Prostate gland (tissue), 2 donors: ENCODE results near the gene C2orf68. TPM values are rescaled to one million over a fixed set of nuclear protein-coding genes. Genes with fewer than 3 reads are reported as not detected.

Experiments used
- DNase-seq: peaks from one replicate; pipeline ENCODE4 v3.0.0-alpha.2; 2019; ENCODE audit warnings: low spot score
- H3K27ac ChIP-seq, 2 donors: fragments of 200-600 bp; sonication (generic); 2 replicates each; pipeline ENCODE4 v1.5.1; 2017 to 2019
- H3K27me3 ChIP-seq: fragments of 200-600 bp; sonication (generic); replicated peaks from 2 replicates; pipeline ENCODE4 v1.5.1; 2019; ENCODE audit not compliant: insufficient read depth
- H3K36me3 ChIP-seq, 2 donors: fragments of 200-600 bp; sonication (generic); 1 replicate in 1 of 2; 2 replicates in 1 of 2; pipeline versions ENCODE4 v1.5.1 to v1.8.1; 2017 to 2019
- H3K4me1 ChIP-seq: fragments of 200-600 bp; sonication (generic); replicated peaks from 2 replicates; pipeline ENCODE4 v1.5.1; 2019
- H3K4me3 ChIP-seq, 2 donors: fragments of 200-600 bp; sonication (generic); 2 replicates each; pipeline ENCODE4 v1.5.1; 2017 to 2019
- H3K9me3 ChIP-seq: fragments of 200-600 bp; sonication (generic); 2 replicates; pipeline ENCODE4 v1.5.1; 2017
- CTCF ChIP-seq, 4 experiments: fragments of 200-600 bp in 2 of 4; fragments of 450-650 bp in 2 of 4; sonication (generic) in 2 of 4; IDR thresholded peaks; 1 replicate in 3 of 4; 2 replicates in 1 of 4; pipeline ENCODE4 v1.5.1; 2016 to 2019; ENCODE audit warnings: antibody characterized with exemption in 4 of 4, mild to moderate bottlenecking in 2 of 4, moderate library complexity in 2 of 4
- POLR2A ChIP-seq: fragments of 450-650 bp; IDR thresholded peaks from one replicate; pipeline ENCODE4 v1.6.1; 2016; ENCODE audit warnings: antibody characterized with exemption, mild to moderate bottlenecking
- POLR2AphosphoS5 ChIP-seq: sonication (generic); formaldehyde crosslinking; IDR thresholded peaks from one replicate; pipeline ENCODE4 v1.6.1; 2017; ENCODE audit warnings: antibody characterized with exemption
- WGBS: methylation state at CpG from one replicate; pipeline ENCODE4 v1.1.5; 2018; 5-methylcytosine and 5-hydroxymethylcytosine counted together
- intact Hi-C: fragments of 100-400 bp; cut with DNase I; formaldehyde crosslinking; loops from one replicate; pipeline ENCODE4 v1.14.2; 2022
- total RNA-seq, 2 donors: library from RNA; depleted of rRNA; stranded (reverse); fragments of >200 nt; gene quantifications; one replicate each; pipeline ENCODE4 v1.1.0, GENCODE V29; 2016

The C2orf68 gene
- total RNA-seq, 2 donors from 2014 or later, result 16.1 to 26.1 TPM

- Histone ChIP-seq H3K27ac (peak overlapping the region; percentile 45 to 46), H3K4me1 (peaks cover 8% of the 10 kb centered on the region), H3K4me3 (no peak overlapping the region), H3K36me3 (no peaks in the 10 kb centered on the region), H3K27me3 (no peaks in the 10 kb centered on the region), H3K9me3 (no peaks in the 10 kb centered on the region)
- TF ChIP-seq CTCF (IDR thresholded peaks at IDR 0.05), result no peak
- TF ChIP-seq POLR2AphosphoS5, result no peak
- TF ChIP-seq POLR2A, result no peak
- 53% methylated on average over 2 of the region's 2 CpGs for WGBS
- DNase-seq, result no peak
- intact Hi-C loops, result no loop called here
Measured at GRCh38 chr2:85590950-85591349, 20.9 kb downstream of the C2orf68 start.

- Histone ChIP-seq H3K36me3 (no peaks in the 10 kb centered on the region), H3K4me3 (no peak overlapping the region), H3K27ac (peak overlapping the region; percentile 45 to 49), H3K4me1 (peaks cover 8% of the 10 kb centered on the region), H3K9me3 (no peaks in the 10 kb centered on the region), H3K27me3 (no peaks in the 10 kb centered on the region)
- WGBS, result 46% methylated on average over 7 of the region's 7 CpGs
- DNase-seq, result no peak
- TF ChIP-seq POLR2AphosphoS5, result no peak
- TF ChIP-seq CTCF (IDR thresholded peaks at IDR 0.05), result no peak
- no peak for TF ChIP-seq POLR2A
- intact Hi-C loops, result no loop called here
Measured at GRCh38 chr2:85589982-85590791, 21.7 kb downstream of the C2orf68 start.

GRCh38 chr2:85589181-85589580, 22.7 kb downstream of the C2orf68 start:
- no peak for TF ChIP-seq POLR2AphosphoS5
- TF ChIP-seq CTCF (IDR thresholded peaks at IDR 0.05), result no peak
- TF ChIP-seq POLR2A, result no peak
- Histone ChIP-seq H3K27ac (peak overlapping the region; percentile 45 to 49), H3K4me3 (no peak overlapping the region), H3K27me3 (no peaks in the 10 kb centered on the region), H3K4me1 (peaks cover 3% of the 10 kb centered on the region), H3K36me3 (no peaks in the 10 kb centered on the region), H3K9me3 (no peaks in the 10 kb centered on the region)
- WGBS, result 68% methylated on average over 4 of the region's 4 CpGs
- intact Hi-C loops, result no loop called here
- DNase-seq, result no peak

- DNase-seq, result no peak
- no peaks in the 10 kb centered on the region for H3K9me3 ChIP-seq
- no peak for TF ChIP-seq POLR2AphosphoS5
- TF ChIP-seq CTCF (IDR thresholded peaks at IDR 0.05), result no peak
- no peak for TF ChIP-seq POLR2A
- H3K27me3 ChIP-seq, result no peaks in the 10 kb centered on the region
- 80% methylated on average over 4 of the region's 4 CpGs for WGBS
- intact Hi-C loops, result no loop called here
- peaks cover 8% of the 10 kb centered on the region for H3K4me1 ChIP-seq
- peak overlapping the region; percentile 45 to 49 for H3K27ac ChIP-seq
- no peak overlapping the region for H3K4me3 ChIP-seq
- H3K36me3 ChIP-seq, result no peaks in the 10 kb centered on the region
Measured at GRCh38 chr2:85588645-85589044, 23.2 kb downstream of the C2orf68 start.

GRCh38 chr2:85588236-85588635, 23.6 kb downstream of the C2orf68 start:
- Histone ChIP-seq H3K27ac (peak overlapping the region; percentile 45 to 49), H3K36me3 (no peaks in the 10 kb centered on the region), H3K27me3 (no peaks in the 10 kb centered on the region), H3K4me1 (peaks cover 9% of the 10 kb centered on the region), H3K9me3 (no peaks in the 10 kb centered on the region), H3K4me3 (no peak overlapping the region)
- TF ChIP-seq CTCF (IDR thresholded peaks at IDR 0.05), result no peak
- TF ChIP-seq POLR2A, result no peak
- TF ChIP-seq POLR2AphosphoS5, result no peak
- intact Hi-C loops, result no loop called here
- 81% methylated on average over 4 of the region's 4 CpGs for WGBS
- DNase-seq, result no peak
